ENCODE measurements around the gene SGF29. TPM values are rescaled to one million over a fixed set of nuclear protein-coding genes. Genes with fewer than 3 reads are reported as not detected.
"Not testable (repeated sequence)": the region's sequence is repeated elsewhere in the genome, so short reads cannot be mapped to it uniquely, and the experiment has no call there.

SGF29 gene
- polyA plus RNA-seq, 1 donor = 17.5 TPM

DNA sequence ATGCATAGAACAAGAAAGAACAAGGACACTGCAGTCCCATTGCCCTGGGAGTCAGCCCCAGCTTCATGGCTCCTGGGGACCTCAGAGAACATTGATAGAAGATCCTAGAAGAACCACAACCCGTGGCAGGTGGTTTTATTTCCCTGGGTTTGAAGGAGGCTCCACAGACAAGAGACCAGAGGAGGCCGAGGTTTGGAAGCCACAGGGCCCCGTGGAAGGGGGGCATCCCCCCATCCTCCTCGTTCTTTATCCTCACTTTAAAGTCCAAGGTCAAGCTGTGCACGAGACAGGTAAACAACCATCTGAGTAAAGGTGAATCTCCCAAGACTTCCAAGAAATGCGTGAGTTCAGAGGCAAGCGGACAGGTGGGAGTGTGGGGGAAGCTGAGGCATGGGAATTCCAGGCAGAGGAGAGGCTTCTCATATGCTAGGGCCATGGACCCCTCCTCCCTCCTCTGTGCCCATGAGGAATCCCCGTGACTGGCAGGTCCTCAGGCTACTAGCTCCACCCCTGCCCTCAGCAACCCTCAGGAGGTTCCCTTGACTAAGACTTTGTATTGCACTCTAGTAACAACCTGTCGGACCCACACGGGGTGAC lies 57.0 kb downstream of the SGF29 start:
- DNase-seq (ENCODE audit: low read depth) = no peak

DNA sequence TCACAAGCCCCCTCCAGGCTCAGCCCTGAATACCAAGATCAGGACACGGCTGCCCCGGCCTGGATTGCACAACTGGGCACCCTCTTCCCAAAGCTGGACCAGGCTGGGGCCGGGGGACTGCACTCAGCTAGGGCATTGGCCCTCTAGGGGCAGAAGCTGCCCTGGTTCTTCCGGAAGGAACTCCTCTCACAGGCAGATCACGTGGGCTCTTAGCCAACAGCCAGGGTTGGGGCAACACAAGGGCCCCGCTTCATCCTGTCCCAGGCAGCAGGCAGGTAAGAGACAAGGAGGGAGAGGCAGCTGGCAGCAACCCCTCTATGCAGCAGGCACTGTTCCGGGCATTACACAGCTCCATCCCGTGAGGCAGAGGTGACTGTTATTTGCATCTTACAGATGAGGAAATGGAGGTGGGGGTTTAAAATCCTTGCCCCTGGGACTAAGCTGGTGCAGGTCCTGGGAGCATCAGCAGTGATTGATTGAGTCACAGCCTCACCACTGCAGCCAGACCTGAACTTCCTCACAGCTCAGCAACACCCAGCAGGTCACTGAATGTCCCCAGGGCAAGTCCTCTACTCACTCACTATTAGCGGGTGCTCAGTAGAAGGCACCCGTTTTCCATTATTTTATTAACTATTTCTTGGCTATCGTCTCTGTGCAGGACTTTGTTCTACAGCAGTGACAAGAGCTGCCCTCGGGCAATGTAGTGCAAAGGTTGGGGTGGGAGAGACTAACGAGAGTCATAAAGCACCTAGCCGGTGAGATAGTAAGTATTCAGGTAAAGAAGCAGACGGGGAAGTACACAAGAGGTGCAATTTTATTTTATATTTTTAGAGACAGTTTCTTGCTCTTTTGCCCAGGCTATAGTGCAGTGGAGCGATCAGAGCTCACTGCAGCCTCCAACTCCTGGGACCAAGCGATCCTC lies 58.9 kb downstream of the SGF29 start:
- not testable (repeated sequence) for DNase-seq (ENCODE audit: low read depth)

DNA sequence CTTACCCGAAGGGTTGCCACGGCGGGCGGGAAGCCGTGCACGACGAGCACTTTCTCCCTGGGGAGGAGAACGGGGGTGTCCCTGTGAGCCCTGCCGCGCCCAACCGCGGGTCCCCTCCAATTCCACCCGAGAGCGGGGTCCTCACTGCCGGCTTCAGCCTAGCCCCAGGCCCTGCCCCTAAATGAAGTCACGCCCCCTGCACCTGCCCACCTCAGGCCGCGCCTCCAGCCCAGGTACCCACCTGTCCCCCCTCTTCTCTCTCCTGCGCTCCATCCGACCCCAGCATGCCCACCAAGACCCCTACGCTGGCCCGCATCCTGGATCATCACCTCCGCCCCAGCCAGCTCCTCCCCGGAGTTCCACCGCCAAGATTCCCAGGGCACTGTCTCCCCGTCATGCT lies 60.2 kb downstream of the SGF29 start:
- not testable (repeated sequence) for DNase-seq (ENCODE audit: low read depth)

DNA sequence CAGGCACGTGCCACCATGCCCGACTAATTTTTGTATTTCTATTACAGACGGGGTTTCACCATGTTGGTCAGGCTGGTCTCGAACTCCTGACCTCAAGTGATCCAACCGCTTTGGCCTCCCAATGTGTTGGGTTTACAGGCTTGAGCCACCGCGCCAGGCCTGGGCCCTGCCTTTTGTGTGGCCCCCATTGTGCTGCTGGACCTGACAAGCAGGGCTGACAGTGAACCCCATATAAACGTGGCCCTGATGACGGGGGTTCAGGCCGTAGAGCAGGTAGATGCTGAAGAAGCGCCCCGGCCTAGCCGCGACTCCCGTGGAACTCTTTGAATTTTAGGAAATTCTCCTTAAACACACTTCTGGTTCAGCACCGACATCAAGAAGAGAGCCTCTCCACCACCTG lies 60.8 kb downstream of the SGF29 start:
- DNase-seq (ENCODE audit: low read depth) = not testable (repeated sequence)

DNA sequence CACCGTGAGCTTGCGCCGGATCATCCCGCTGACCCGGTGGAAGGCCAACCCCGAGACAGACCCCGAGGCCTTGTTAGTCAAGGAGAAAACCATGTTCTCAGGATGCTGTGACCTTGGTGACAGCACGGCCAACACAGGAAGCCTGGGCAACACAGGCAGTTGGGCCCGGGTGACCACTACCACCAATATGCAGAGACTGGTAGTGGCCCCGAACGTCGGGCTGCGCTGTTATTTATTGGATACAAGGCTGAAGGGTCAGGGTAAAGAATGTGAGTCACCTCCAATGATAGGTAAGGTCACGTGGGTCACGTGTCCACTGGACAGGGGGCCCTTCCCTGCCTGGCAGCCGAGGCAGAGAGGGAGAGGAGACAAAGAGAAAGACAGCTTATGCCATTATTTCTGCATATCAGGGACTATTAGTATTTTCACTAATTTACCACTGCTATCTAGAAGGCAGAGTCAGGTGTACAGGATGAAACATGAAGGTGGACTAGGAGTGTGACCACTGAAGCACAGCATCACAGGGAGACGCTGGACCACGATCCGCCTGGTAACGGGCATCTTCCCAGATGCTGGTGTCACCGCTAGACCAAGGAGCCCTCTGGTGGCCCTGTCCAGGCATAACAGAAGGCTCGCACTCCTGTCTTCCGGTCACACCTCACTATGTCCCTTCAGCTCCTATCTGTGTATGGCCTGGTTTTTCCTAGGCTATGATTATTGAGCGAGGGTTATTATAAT lies 61.9 kb downstream of the SGF29 start:
- not testable (repeated sequence) for DNase-seq (ENCODE audit: low read depth)

DNA sequence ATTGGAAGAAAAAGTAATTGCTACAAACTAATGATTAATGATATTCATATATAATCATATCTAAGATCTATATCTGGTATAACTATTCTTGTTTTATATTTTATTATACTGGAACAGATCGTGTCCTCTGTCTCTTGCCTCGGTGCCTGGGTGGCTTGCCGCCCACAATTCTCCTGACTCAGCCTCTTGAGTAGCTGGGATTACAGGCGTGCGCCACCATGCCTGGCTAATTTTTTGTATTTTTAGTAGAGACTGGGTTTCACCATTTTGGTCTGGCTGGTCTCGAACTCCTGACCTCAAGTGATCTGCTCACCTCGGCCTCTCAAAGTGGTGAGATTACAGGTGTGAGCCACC lies 62.5 kb downstream of the SGF29 start:
- not testable (repeated sequence) for DNase-seq (ENCODE audit: low read depth)

DNA sequence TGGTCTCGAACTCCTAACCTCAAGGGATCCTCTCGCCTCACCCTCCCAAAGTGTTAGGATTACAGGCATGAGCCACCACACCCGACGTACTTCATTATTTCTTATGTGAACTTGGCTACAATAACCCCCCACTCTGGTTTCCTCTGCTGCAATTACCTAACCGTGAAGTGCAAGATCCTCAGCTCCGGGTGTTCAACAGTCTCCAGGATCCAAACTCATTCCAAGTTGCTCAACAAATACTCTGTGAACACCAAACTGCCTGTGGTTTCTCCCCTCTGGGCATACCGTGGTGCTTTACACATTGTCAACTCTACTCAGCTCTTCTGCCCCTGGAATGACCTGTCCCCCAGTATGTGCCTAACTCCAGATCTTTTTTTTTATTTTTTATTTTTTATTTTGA lies 62.9 kb downstream of the SGF29 start:
- no peak for DNase-seq (ENCODE audit: low read depth)

DNA sequence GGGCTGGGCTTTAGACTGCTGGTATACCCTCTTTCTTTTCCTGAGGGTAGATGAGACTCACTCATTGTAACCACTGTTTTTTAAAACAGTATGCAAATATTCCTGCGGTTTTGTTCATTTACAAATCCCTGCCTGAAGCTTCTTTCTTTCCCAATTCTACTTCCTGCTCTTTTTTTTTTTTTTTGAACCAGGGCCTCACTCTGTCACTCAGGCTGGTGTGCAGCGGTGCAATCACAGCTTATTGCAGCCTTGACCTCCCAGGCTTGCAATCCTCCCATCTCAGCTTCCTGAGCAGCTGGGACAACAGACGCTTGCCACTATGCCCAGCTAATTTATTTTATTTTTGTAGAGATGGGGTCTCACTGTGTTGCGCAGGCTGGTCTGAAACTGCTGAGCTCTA lies 64.2 kb downstream of the SGF29 start:
- no peak for DNase-seq (ENCODE audit: low read depth)

DNA sequence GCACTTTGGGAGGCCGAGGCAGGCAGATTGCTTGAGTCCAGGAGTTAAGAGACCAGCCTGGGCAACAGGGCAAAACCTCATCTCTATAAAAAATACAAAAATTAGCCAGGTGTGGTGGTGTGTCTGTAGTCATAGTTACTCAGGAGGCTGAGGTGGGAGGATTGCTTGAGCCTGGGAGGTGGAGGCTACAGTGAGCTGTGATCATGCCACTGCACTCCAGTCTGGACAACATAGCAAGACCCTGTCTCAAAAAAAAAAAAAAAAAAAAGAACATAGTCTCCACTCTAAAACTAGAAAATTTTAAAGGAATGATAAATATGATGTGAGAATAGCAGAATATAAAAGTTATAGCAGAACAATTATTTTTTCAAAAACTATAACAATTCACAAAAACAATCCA lies 66.6 kb downstream of the SGF29 start:
- not testable (repeated sequence) for DNase-seq (ENCODE audit: low read depth)

DNA sequence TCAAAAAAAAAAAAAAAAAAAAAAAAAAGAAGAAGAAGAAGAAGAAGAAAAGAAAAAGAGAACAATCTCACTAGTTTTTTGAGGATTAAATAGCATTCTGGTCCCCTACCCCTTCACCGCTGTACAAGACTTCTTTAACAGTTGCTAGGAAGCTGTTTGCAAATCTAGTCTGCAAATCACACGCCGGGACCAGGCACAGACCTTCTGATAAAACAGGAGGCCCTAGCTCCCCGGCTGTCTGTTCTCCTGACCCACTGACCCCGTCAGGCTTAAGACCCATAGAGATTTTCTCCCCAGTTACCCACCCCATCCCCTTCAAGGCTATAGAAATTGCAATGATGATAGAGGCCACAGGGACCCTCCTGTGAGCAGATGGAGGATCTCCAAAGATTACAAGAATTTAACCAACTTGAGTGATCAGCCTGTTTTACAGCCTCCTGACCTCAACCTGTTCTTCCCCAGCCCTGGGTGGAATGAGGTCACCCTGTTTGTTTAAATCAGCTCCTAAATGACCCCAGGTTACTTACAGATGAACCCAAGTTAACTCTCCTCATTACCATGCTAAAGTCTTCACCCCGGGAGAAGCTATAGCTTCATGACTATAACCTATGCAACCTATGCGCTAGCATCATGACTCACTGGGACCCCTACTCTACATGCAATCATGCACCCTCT lies 67.9 kb downstream of the SGF29 start:
- no peak for DNase-seq (ENCODE audit: low read depth)

DNA sequence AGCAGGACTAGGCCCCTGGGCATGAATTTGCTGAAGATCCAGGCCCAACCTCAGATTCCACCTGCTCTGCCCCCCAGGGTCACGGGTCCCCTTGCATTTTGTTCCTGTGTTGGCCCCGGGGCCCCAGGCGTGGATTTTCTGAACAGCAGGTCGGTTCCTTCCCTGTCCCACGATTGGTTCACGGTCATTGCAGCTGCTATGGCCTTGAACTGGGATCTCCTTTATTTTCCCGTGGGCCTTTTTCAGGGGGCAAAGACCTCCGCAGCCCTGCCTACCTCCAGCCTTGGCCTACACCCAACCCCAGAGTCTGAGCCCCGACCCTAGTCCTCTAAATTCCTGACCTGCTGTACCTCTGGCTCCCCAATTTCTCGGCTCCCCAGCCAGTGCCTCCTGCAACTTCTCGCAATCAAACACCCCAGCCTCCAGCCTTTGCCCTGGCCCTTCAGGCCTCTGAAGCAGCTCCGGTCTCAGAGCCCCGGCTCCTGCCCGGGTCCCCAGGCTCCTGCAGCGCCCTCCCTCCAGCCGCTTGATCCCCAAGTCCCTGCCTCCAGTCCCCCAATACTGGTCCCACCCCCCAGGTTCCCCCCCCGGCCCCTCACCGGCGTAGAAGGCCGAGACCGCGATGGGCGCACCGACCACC lies 68.9 kb downstream of the SGF29 start:
- not testable (repeated sequence) for DNase-seq (ENCODE audit: low read depth)

DNA sequence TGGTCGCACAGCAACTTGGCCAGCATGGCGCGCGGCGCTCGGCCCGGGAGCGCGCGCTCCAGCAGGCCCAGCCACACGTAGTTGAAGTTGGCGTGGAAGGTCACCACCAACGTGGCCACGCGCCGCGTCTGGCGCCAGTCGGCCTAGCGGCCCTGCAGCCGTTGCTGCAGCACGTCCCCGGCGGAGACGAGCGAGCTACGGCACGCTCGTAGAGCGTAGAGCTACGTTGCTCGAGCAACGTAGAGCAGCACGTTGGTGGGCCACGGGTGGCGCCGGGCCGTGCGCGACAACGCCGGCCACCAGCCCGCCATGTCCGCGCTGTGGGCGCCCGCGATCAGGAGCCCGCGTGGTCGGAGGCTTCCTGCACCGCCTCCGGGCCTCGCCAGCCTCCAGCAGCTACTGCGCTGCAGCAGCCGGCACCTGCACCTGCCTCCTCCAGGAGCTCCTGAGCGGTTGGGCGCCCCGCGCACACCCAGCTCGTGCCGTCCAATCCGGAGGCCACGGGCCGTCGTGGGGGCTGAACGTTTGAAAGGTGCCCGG lies 69.5 kb downstream of the SGF29 start:
- DNase-seq (ENCODE audit: low read depth) = no peak

DNA sequence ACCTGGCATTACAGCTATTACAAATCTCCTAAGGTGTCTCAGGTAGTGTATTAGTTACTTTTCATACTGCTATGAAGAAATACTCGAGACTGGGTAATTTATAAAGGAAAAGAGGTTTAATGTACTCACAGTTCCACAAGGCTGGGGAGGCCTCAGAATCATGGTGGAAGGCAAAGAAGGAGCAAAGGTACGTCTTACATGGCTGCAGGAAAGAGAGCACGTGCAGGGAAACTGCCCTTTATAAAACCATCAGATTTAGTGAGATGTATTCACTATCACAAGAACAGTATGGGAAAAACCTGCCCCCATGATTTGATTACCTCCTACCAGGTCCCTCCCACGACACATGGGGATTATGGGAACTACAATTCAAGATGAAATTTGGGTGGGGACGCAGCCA lies 77.2 kb downstream of the SGF29 start:
- not testable (repeated sequence) for DNase-seq (ENCODE audit: low read depth)

DNA sequence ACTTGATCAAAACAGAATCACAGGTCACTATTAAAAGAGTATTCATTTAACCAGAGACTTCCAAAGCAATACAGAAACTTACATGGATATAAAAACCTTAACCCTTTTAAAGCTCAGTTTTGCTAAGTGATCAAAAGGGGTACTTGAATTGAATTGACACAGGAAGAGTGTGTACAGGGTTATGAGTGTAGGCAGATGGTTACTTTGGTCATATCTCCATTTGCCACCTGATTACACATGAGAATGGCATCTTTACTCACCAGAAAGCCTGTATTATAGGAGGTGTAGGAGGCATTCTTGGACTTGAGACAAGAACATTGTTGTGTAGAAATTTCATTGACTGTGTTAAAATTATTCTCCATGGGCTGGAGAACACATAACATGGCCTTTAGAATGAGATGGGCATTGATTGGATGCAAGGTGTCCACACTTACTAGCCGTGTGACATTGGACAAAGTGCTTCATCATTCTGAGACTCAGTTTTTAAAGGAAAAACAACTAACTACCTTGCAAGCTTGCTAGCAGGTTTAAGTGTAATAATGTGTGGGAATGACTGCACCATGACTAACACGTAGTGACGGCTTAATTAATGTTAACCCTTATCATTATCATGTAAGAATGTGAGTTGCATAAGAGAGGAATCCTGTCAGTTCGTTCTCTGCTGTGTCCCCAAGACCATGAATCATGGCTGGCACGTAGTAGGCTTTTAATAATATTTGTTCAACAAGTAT lies 82.5 kb downstream of the SGF29 start:
- not testable (repeated sequence) for DNase-seq (ENCODE audit: low read depth)

DNA sequence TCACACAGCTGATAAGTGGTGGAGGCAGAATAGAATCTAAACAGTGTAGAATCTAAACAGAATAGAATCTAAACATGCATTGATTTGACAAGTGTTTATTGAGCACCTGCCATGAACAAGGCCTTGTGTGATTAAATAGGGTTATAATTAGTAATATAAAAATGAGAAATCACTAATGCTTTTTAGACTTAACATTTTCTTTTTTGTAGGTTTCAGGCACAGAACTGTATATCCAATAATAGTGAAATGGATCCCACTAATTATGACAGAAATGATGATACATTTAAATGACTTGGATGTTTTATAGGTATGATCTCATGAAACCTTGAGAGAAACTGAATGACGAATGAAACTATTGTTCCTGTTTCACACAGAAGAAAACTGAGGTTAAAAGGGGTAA lies 84.0 kb downstream of the SGF29 start, which contains the start of gene NPIPB8:
Gene NPIPB8, plus strand, starts transcription at position 301 of the 400 bp plus-strand sequence. CDS start 296 bp downstream, outside the sequence.
- not testable (repeated sequence) for DNase-seq (ENCODE audit: low read depth)

DNA sequence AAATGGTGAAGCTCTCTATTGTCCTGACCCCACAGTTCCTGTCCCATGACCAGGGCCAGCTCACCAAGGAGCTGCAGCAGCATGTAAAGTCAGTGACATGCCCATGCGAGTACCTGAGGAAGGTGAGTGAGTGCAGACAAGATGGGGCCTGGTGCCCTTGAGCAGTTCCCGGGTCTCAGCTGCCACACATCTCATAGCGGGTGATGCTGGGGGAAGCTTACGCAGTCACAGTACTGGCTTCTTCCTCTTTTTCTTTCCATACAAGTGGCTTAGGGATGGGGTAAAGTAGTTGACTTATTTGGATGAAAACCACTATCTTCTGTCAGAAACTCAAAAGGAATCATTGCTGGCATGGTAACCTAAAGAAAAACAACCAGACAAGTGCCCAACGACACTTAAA lies 84.6 kb downstream of the SGF29 start:
- DNase-seq (ENCODE audit: low read depth) = not testable (repeated sequence)

DNA sequence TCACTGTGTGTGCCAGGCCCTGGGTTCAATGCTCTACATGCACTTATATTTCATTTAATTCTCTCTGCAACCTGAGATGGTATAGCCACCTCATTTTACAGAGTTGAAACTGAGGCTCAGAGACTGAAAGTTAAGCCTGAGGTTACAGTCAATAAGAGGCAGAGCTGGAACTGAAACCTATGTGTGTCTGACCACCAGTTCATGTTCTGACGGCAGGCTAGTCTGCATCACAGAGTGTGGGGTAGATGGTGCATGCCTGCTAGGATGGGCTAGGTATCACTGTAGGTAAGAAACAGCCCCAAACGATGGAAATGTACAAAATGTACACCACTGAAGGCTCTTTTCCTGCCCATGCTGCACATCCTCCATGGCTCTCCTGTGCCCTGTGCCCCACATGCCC lies 86.2 kb downstream of the SGF29 start:
- not testable (repeated sequence) for DNase-seq (ENCODE audit: low read depth)
